ENCODE results near the gene VAMP5.
"Not testable (repeated sequence)": the region's sequence is repeated elsewhere in the genome, so short reads cannot be mapped to it uniquely, and the experiment has no call there.

The VAMP5 gene

DNA sequence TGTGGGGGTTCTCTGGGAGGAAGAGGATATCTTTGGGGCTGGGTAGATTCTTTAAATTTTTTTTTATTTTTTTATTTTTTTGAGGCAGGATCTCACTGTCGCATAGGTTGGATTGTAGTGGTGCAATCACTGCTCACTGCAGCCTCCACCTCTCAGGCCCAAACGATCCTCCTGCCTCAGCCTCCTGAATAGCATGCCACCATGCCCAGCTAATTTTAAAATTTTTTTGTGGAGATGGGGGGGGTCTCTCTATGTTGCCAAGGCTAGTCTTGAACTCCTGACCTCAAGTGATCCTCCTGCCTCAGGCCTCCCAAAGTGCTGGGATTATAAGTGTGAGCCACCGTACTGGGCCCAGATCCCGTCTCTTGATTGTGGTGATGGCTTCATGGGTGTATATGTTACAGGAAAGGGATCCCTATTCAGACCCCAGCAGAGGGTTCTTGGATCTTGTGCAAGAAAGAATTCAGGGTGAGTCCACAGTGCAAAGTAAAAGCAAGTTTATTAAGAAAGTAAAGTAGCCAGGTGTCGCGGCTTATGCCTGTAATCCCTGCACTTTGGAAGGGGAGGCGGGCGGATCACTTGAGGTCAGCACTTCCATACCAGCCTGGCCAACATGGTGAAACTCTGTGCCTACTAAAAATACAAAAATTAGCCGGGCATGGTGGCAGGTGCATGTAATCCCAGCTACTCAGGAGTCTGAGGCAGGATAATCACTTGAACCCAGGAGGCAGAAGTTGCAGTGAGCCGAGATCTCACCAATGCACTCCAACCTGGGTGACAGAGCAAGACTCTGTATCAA, 29.7 kb downstream of the VAMP5 start:
- H3K4me3 ChIP-seq (ENCODE audit: low read length), result no peak overlapping the region
- DNase-seq (ENCODE audit: low read depth, low spot score), result no peak

DNA sequence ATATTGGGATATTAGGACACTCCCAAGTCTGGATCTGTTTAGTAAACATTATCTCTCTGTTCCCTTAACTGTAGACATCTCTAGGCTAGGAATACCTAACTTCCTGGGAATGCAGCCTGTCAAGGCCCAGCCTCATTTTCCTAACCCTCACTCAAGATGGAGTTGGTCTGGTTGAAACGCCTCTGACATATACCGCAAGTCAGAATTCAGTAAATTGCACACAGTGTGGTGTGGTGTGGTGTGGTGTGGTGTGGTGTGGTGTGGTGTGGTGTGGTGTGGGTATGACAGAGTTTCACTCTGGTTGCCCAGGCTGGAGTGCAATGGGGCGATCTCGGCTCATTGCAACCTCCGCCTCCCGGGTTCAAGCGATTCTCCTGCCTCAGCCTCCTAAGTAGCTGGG, 30.5 kb downstream of the VAMP5 start:
- not testable (repeated sequence) for DNase-seq (ENCODE audit: low read depth, low spot score); H3K4me3 ChIP-seq (ENCODE audit: low read length)

DNA sequence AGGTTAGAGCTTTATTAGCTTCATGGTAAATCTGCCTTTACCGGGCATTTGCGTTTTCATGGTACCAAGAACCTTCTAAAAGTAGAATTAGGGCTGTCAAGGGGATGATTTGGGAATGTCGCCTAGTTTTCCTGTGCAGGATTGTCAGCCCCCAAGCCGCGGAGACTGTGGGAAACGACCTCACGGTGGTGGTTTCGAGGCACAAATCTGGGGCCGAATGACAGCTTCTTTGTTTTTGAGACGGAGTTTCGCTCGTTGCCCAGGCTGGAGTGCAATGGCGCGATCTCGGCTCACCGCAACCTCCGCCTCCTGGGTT, 31.1 kb downstream of the VAMP5 start:
- H3K4me3 ChIP-seq (ENCODE audit: low read length), result peak overlapping the region; percentile 77
- no peak for DNase-seq (ENCODE audit: low read depth, low spot score)

DNA sequence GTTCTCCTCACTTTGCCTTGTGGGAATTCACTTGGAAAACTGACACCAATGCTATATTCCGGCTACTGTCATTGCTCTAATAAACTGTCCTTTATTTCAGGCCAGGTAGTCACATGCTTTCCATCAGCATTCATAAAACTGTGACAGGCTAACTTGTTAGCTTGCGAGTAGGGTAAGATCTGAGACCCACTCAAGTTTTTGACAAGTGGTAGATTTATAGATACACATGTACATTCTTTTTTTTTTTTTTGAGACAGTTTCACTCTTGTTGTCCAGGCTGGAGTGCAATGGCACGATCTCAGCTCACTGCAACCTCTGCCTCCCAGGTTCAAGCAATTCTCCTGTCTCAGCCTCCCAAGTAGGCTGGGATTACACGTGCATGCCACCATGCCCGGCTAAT, 33.5 kb downstream of the VAMP5 start:
- peak overlapping the region; percentile 77 for H3K4me3 ChIP-seq (ENCODE audit: low read length)
- DNase-seq (ENCODE audit: low read depth, low spot score), result not testable (repeated sequence)

DNA sequence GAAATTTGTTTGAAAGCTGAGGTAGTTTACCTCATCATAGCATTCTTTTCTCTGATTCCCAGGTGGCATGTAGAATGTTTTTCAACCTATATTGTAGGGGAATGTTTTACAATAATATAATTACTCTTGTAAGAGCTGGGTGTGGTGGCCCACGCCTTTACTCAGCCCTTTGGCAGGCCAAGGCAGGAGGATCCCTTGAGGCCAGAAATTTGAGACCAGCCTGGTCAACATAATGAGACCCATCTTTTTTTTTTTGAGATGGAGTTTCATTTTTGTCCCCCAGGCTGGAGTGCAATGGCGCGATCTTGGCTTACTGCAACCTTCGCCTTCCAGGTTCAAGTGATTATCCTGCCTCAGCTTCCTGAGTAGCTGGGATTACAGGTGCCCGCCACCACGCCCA, 35.4 kb downstream of the VAMP5 start:
- DNase-seq (ENCODE audit: low read depth, low spot score), result no peak
- H3K4me3 ChIP-seq (ENCODE audit: low read length), result no peak overlapping the region

DNA sequence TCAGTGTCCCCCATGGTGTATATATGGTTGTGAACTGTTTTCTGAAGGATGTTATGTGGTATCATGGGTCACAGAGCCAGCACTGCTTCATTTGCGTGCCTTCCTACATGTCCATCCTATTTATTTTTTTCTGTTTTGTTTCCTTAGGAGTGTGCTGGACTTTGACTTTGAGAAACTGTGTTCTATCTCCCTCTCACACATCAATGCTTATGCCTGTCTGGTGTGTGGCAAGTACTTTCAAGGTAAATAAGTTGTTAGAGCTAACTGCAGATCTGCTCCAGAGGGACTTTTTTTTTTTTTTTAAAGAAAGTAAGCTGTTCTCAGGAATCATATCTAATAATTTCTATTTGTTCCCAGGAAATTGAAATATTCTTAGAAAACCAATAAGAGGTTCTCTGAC, 37.1 kb downstream of the VAMP5 start:
- DNase-seq (ENCODE audit: low read depth, low spot score), result no peak
- no peak overlapping the region for H3K4me3 ChIP-seq (ENCODE audit: low read length)

DNA sequence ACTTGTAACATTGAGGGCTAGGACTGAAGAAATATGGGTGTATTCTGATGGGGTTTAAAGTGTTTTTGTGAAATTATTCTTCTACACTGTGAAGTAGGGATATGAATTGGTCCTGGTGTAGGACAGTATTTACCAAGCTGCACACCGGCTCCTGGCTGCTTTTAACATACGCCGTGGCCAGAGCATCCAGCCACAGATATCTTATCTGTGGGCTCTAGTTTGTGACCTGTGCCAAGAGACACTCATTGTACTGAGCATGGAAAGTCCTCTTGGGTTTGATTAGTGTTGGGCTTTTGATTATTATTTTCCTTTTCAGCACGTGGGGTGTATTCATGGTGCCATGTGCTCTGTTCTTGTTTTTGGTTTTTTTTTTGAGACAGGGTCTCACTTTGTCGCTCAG, 39.8 kb downstream of the VAMP5 start:
- H3K4me3 ChIP-seq (ENCODE audit: low read length), result no peak overlapping the region

DNA sequence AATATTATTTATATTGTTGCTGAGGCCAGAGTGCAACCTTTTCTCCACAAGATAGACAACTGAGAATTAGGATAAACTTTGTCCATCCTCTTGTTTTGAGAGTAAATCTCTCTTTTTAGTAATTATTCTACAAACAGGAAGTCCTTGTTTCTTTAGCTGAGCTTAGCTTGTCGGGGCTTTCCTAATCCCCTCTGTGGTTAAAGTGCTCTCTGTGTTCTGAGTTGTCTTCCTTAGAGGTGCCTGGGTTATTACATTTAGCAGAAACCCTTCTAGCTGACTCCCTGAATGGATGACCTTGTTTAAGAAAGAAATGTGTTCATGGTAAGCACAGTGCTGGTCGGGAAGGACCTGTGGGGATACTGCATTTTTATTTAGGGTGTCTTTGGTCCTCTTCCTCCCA, 44.4 kb downstream of the VAMP5 start:
- H3K4me3 ChIP-seq (ENCODE audit: low read length), result no peak overlapping the region
- DNase-seq (ENCODE audit: low read depth, low spot score), result no peak

More for the DNA sequence above, 39.8 kb downstream of the VAMP5 start:
- DNase-seq (ENCODE audit: low read depth, low spot score), result no peak

DNA sequence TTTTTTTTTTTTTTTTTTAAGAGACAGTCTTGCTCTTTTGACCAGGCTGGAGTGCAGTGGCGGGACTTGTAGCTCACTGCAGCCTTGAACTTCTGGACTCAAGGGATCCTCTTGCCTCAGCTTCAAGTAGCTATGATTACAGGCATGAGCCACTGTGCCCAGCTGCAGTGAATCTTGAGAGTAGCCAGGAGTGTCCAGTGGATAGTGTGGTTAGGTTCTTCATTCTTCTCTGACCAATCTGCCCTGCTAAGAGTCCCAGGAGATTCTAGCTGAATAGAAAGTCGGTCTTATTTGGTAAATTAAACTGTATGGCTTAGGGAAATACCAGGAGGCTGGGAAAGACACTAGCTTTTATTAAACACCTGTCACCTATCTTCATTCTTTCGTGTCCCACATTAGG, 47.1 kb downstream of the VAMP5 start:
- no peak overlapping the region for H3K4me3 ChIP-seq (ENCODE audit: low read length)
- DNase-seq (ENCODE audit: low read depth, low spot score), result no peak

DNA sequence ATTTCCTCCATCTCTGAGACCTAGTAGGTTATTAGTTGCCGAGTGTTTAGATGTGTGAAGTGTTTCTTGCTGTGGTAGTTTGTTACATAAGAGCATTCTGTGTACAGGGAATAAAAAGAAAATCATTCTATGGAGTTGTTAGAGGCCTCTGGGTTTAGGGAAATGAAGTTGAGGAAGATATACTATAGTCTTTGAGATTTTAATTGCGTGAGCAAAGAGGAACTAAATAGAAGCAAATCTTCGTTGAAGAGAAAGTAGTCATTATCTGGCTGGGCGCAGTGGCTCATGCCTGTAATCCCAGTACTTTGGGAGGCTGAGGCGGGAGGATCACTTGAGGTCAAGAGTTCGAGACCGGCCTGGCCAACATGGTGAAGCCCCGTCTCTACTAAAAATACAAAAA, 50.8 kb downstream of the VAMP5 start:
- no peak overlapping the region for H3K4me3 ChIP-seq (ENCODE audit: low read length)
- DNase-seq (ENCODE audit: low read depth, low spot score), result no peak

DNA sequence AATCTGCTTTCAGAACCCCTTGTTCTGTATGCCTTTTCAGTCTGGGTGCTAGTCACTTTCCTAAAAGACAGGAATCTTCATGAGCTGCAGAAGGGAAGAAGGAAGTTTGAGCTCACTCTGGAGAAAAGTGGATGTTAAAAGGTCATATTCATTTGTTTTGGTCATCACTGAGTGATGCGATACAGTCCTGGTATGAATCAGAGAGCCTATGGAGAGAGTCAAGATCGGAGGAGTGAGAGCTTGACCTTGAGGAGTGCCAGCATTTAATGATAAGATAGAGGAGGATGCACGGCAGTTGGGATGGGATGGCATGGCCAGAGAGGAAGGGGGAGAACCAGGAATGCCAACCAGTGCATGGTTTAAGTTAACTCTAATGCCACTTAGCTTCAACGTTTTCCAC, 51.4 kb downstream of the VAMP5 start:
- DNase-seq (ENCODE audit: low read depth, low spot score), result no peak

DNA sequence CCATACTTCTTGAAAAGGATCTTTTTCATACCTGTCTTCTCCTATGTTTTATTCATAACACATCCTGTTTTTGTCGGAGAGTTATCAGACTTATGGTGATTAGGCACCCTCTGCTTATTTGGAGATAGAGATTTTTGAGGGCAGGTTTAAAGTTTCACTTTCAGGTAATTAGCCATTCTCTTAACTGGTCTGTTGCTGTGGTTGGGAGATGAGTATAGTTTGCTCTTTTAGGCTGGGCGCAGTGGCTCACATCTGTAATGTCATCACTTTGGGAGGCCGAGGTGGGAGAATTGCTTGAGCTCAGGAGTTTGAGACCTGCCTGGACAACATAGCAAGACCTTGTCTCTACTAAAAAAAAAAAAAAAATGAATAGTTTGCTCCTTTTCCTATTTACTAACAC, 58.5 kb downstream of the VAMP5 start:
- no peak for DNase-seq (ENCODE audit: low read depth, low spot score)
- H3K4me3 ChIP-seq (ENCODE audit: low read length), result no peak overlapping the region

More for the DNA sequence above, 51.4 kb downstream of the VAMP5 start:
- H3K4me3 ChIP-seq (ENCODE audit: low read length), result no peak overlapping the region

Data from Jurkat, Clone E6-1 (cell line).